Neutrophil (primary cell): ENCODE measurements around the gene GPC6.

Experiments used
- H3K27ac ChIP-seq: fragments of 200-600 bp; sonication (generic); 2 replicates; pipeline ENCODE4 v1.5.1; 2016; ENCODE audit warnings: mild to moderate bottlenecking, moderate library complexity
- H3K27me3 ChIP-seq: fragments of 200-600 bp; sonication (generic); 2 replicates; pipeline ENCODE4 v1.6.0; 2016; ENCODE audit warnings: mild to moderate bottlenecking
- H3K36me3 ChIP-seq: fragments of 200-600 bp; sonication (generic); 2 replicates; pipeline ENCODE4 v1.5.1; 2017
- H3K4me1 ChIP-seq, 2 experiments: fragments of 200-600 bp in 1 of 2; sonication (generic) in 1 of 2; 1 replicate in 1 of 2; 2 replicates in 1 of 2; pipeline versions ENCODE4 v1.5.1 to v1.6.1; 2013 to 2016; ENCODE audit warnings: low read depth in 1 of 2, low read length in 1 of 2, mild to moderate bottlenecking in 1 of 2, moderate library complexity in 1 of 2; ENCODE audit not compliant: control insufficient read depth in 1 of 2, insufficient read depth in 1 of 2
- H3K4me3 ChIP-seq, 2 experiments: fragments of 200-600 bp in 1 of 2; sonication (generic) in 1 of 2; 1 replicate in 1 of 2; 2 replicates in 1 of 2; pipeline ENCODE4 v1.5.1; 2013 to 2016; ENCODE audit warnings: low read depth in 1 of 2, low read length in 1 of 2, mild to moderate bottlenecking in 1 of 2, moderate library complexity in 1 of 2
- H3K9me3 ChIP-seq: fragments of 200-600 bp; sonication (generic); 2 replicates; pipeline ENCODE4 v1.5.1; 2016
- CTCF ChIP-seq: fragments of 200-600 bp; sonication (generic); IDR thresholded peaks from 2 replicates; pipeline ENCODE4 v1.5.1; 2016; ENCODE audit warnings: antibody characterized with exemption

The GPC6 gene

GRCh38 chr13:94309997-94310855 is 1083.6 kb downstream of the GPC6 start:
- Histone ChIP-seq H3K27me3 (no peaks in the 10 kb centered on the region), H3K4me3 (no peak overlapping the region), H3K4me1 (no peaks in the 10 kb centered on the region), H3K27ac (no peak overlapping the region), H3K9me3 (no peaks in the 10 kb centered on the region), H3K36me3 (no peaks in the 10 kb centered on the region)
- no peak for TF ChIP-seq CTCF

- Histone ChIP-seq H3K36me3 (no peaks in the 10 kb centered on the region), H3K27ac (no peak overlapping the region), H3K9me3 (no peaks in the 10 kb centered on the region), H3K4me1 (no peaks in the 10 kb centered on the region), H3K4me3 (no peak overlapping the region), H3K27me3 (no peaks in the 10 kb centered on the region)
- TF ChIP-seq CTCF = no peak
These were observed 1085.3 kb downstream of the GPC6 start for GRCh38 chr13:94311893-94312292.

DNA sequence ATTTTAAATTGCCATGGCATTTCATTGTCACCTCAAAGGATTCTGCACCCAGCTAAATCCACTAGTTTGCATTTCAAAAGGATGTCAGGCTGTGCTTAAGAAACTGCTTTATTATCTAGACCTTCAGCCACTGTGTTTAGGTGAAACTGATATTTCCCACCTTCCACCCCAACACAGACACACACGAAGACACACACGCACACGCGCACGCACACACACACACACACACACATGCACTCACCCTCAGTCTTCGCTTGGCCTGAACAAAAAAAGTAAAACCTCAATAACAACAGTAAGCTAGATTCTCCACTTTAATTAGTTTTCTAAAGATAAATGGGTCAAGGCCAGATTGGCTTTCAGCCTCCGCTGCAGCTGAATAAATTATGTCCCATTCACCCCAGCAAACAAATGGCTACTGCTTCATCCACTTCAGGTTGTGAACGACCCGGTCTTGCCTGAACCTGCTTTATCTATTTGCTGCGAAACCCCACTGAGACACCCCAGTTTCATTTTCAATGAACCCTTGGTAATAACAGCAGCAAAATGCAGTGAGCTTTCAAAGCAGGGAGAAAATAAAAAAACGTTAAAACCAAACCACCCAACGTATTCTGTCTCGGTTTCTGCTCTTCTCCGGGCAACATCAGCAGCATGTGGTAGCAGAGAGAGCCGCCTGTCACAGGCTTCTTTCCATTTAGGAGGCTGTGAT is 1086.1 kb downstream of the GPC6 start:
- H3K4me1 ChIP-seq = no peaks in the 10 kb centered on the region
- no peaks in the 10 kb centered on the region for H3K9me3 ChIP-seq
- H3K36me3 ChIP-seq = no peaks in the 10 kb centered on the region
- H3K27ac ChIP-seq = no peak overlapping the region
- no peak overlapping the region for H3K4me3 ChIP-seq
- TF ChIP-seq CTCF = no peak
- H3K27me3 ChIP-seq = no peaks in the 10 kb centered on the region

GRCh38 chr13:94313321-94313910 is 1086.8 kb downstream of the GPC6 start:
- Histone ChIP-seq H3K27me3 (no peaks in the 10 kb centered on the region), H3K27ac (no peak overlapping the region), H3K4me3 (no peak overlapping the region), H3K9me3 (no peaks in the 10 kb centered on the region), H3K4me1 (no peaks in the 10 kb centered on the region), H3K36me3 (no peaks in the 10 kb centered on the region)
- TF ChIP-seq CTCF = no peak

- H3K4me1 ChIP-seq = no peaks in the 10 kb centered on the region
- no peak overlapping the region for H3K27ac ChIP-seq
- H3K36me3 ChIP-seq = no peaks in the 10 kb centered on the region
- H3K4me3 ChIP-seq = no peak overlapping the region
- H3K27me3 ChIP-seq = no peaks in the 10 kb centered on the region
- TF ChIP-seq CTCF = no peak
- no peaks in the 10 kb centered on the region for H3K9me3 ChIP-seq
These were observed 1087.3 kb downstream of the GPC6 start for GRCh38 chr13:94313926-94314325.
